Endothelial cell of umbilical vein (primary cell): ENCODE data around the gene GGT5. TPM values are rescaled to one million over a fixed set of nuclear protein-coding genes. Genes with fewer than 3 reads are reported as not detected.

ENCODE experiments used
- BruUV-seq: library from RNA; stranded (reverse); fragments of 400-500 nt; replicated peaks from 2 replicates; lab custom pipeline; 2021; lab: Mats Ljungman, UMichigan
- CTCF ChIA-PET: fragments of 300-600, 350-600 bp; sonication (Branson Sonifier 250); formaldehyde crosslinking; loops from one replicate; lab custom pipeline; 2021; ENCODE audit warnings: antibody characterized with exemption, inconsistent platforms; lab: Charles Lee
- POLR2A ChIA-PET: fragments of 300-600, 350-600 bp; sonication (Branson Sonifier 250); formaldehyde crosslinking; loops from one replicate; lab custom pipeline; 2021; ENCODE audit warnings: antibody characterized with exemption, inconsistent platforms; lab: Charles Lee
- DNase-seq: peaks from one replicate; pipeline ENCODE4 v3.0.0-alpha.2; 2011; ENCODE audit warnings: low read depth, low spot score
- FAIRE-seq: peaks from 2 replicates; lab custom pipeline; 2011; peaks lifted over from hg19 to GRCh38; lab: Jason Lieb, UNC
- H2AFZ ChIP-seq: 2 replicates; pipeline ENCODE4 v1.6.0; 2012; ENCODE audit warnings: low read depth, low read length, control low read depth, inconsistent platforms
- H3K27ac ChIP-seq: 2 replicates; pipeline ENCODE4 v1.5.1; 2011; ENCODE audit warnings: low read depth, mild to moderate bottlenecking, control low read depth, low read length, moderate library complexity; ENCODE audit not compliant: insufficient read depth
- H3K27me3 ChIP-seq, 2 experiments: 2 replicates each; pipeline versions ENCODE4 v1.6.0 to v1.6.1; 2011; ENCODE audit warnings: low read length in 2 of 2, mixed read lengths in 1 of 2; ENCODE audit not compliant: control insufficient read depth in 2 of 2, insufficient read depth in 2 of 2
- H3K36me3 ChIP-seq, 2 experiments: 2 replicates in 1 of 2; 3 replicates in 1 of 2; pipeline ENCODE4 v1.5.1; 2011; ENCODE audit warnings: low read length in 2 of 2, mild to moderate bottlenecking in 1 of 2, moderate library complexity in 1 of 2; ENCODE audit not compliant: control insufficient read depth in 2 of 2, insufficient read depth in 2 of 2; ENCODE audit errors: extremely low read depth in 1 of 2
- H3K4me1 ChIP-seq: 3 replicates; pipeline ENCODE4 v1.5.1; 2011; ENCODE audit warnings: mild to moderate bottlenecking, low read length; ENCODE audit not compliant: control insufficient read depth, insufficient read depth; ENCODE audit errors: extremely low read depth
- H3K4me2 ChIP-seq: 2 replicates; pipeline ENCODE4 v1.6.1; 2011; ENCODE audit warnings: low read length, control low read depth, mixed read lengths; ENCODE audit not compliant: insufficient read depth
- H3K4me3 ChIP-seq, 3 experiments: fragments of 200-600 bp in 1 of 3; sonication (generic), shearing (Covaris generic) in 1 of 3; replicated peaks in 1 of 3; 2 replicates each; pipeline ENCODE4 v1.5.1; 2011 to 2016; ENCODE audit warnings: control low read depth in 3 of 3, low read length in 3 of 3, mild to moderate bottlenecking in 2 of 3, inconsistent platforms in 1 of 3, low read depth in 1 of 3, moderate library complexity in 1 of 3; ENCODE audit not compliant: insufficient read depth in 1 of 3
- H3K79me2 ChIP-seq: 2 replicates; pipeline ENCODE4 v1.6.0; 2012; ENCODE audit warnings: low read length, inconsistent platforms; ENCODE audit not compliant: control insufficient read depth, insufficient read depth
- H3K9ac ChIP-seq: replicated peaks from 2 replicates; pipeline ENCODE3; 2011; ENCODE audit warnings: low read length, control low read depth; ENCODE audit not compliant: insufficient read depth; ENCODE audit errors: extremely low read depth
- H3K9me1 ChIP-seq: replicated peaks from 3 replicates; pipeline ENCODE4 v1.6.0; 2011; ENCODE audit warnings: mild to moderate bottlenecking, low read length; ENCODE audit not compliant: control insufficient read depth, insufficient read depth; ENCODE audit errors: extremely low read depth
- H3K9me3 ChIP-seq: replicated peaks from 2 replicates; pipeline ENCODE4 v1.5.1; 2012; ENCODE audit warnings: low read length, inconsistent platforms; ENCODE audit not compliant: control insufficient read depth, insufficient read depth
- H4K20me1 ChIP-seq: replicated peaks from 2 replicates; pipeline ENCODE3; 2011; ENCODE audit warnings: mild to moderate bottlenecking, low read length; ENCODE audit not compliant: control insufficient read depth, insufficient read depth; ENCODE audit errors: extremely low read depth
- CTCF ChIP-seq, 2 donors: IDR thresholded peaks; 1 replicate in 1 of 2; 2 replicates in 1 of 2; pipeline ENCODE4 v1.5.1; 2011; ENCODE audit warnings: low read length in 2 of 2, mild to moderate bottlenecking in 2 of 2, moderate library complexity in 2 of 2, control low read depth in 1 of 2, inconsistent platforms in 1 of 2, low read depth in 1 of 2; ENCODE audit not compliant: insufficient read depth in 1 of 2; ENCODE audit errors: extremely low read depth in 1 of 2
- EZH2 ChIP-seq: IDR thresholded peaks from 2 replicates; pipeline ENCODE4 v1.6.1; 2012; ENCODE audit warnings: borderline replicate concordance, low read depth, mild to moderate bottlenecking, moderate library complexity, low read length, inconsistent platforms; ENCODE audit not compliant: severe bottlenecking
- FOS ChIP-seq: IDR thresholded peaks from 2 replicates; pipeline ENCODE4 v1.6.1; 2011; ENCODE audit warnings: mild to moderate bottlenecking, low read length, moderate library complexity, borderline replicate concordance; ENCODE audit not compliant: insufficient read depth
- GATA2 ChIP-seq: IDR thresholded peaks from 2 replicates; pipeline ENCODE4 v1.7.0; 2011; ENCODE audit warnings: low read depth, mild to moderate bottlenecking, moderate library complexity, mixed read lengths, low read length; ENCODE audit not compliant: insufficient read length, insufficient read depth
- JUN ChIP-seq: IDR thresholded peaks from 2 replicates; pipeline ENCODE4 v1.6.1; 2011; ENCODE audit warnings: borderline replicate concordance, low read depth; ENCODE audit not compliant: insufficient read length, insufficient read depth
- MAX ChIP-seq: IDR thresholded peaks from 2 replicates; pipeline ENCODE4 v1.6.1; 2011; ENCODE audit not compliant: insufficient read depth, insufficient read length
- MYC ChIP-seq: IDR thresholded peaks from one replicate; pipeline ENCODE4 v1.6.1; 2011; ENCODE audit warnings: mild to moderate bottlenecking, low read depth, low read length
- POLR2A ChIP-seq: IDR thresholded peaks from 2 replicates; pipeline ENCODE4 v1.6.1; 2012; ENCODE audit warnings: low read depth, mild to moderate bottlenecking, control low read depth, low read length
- POLR2AphosphoS5 ChIP-seq: IDR thresholded peaks from 2 replicates; pipeline ENCODE4 v1.6.1; 2012; ENCODE audit warnings: low read depth, mild to moderate bottlenecking, control low read depth, low read length, moderate library complexity; ENCODE audit not compliant: insufficient read depth
- dilution Hi-C: fragments of 300-500 bp; cut with MboI; formaldehyde crosslinking; loops from one replicate; pipeline ENCODE4 v1.15.0; 2019; ENCODE audit warnings: low sequenced_read_pairs; ENCODE audit not compliant: extremely low pct_ligation_motif_present
- intact Hi-C: fragments of 100-400 bp; cut with micrococcal nuclease; formaldehyde crosslinking; loops from one replicate; pipeline ENCODE4 v1.10.0; 2022
- polyA plus RNA-seq, 4 experiments: library from polyadenylated mRNA; depleted of rRNA in 3 of 4; stranded (reverse) in 3 of 4; unstranded in 1 of 4; fragments of >200 nt; gene quantifications; 2 replicates each; pipeline versions ENCODE4 v1.2.1 to v1.2.3, GENCODE V29; 2011 to 2012; ENCODE audit warnings: missing spikeins in 1 of 4
- total RNA-seq: library from RNA; stranded (reverse); gene quantifications from 2 replicates; pipeline ENCODE4 v1.2.3, GENCODE V29; 2021

GGT5 gene
- total and polyA plus RNA-seq, 2 donors (not counting 3 experiments of a cell fraction or from before 2014, with no cell fraction given), result 45.9 to 293 TPM

- Histone ChIP-seq H3K36me3 (no peaks in the 10 kb centered on the region), H3K4me2 (peak overlapping the region; percentile 25), H3K4me1 (peaks cover 24% of the 10 kb centered on the region), H3K9me1 (no peaks in the 10 kb centered on the region), H3K9me3 (no peaks in the 10 kb centered on the region), H2AFZ (peak overlapping the region; percentile 14), H4K20me1 (no peaks in the 10 kb centered on the region), H3K9ac (no peak overlapping the region), H3K27ac (peak overlapping the region; percentile 22), H3K27me3 (no peaks in the 10 kb centered on the region), H3K4me3 (no peak overlapping the region), H3K79me2 (no peaks in the 10 kb centered on the region)
- DNase-seq (peak; percentile 74), FAIRE-seq (peak; percentile 82)
- BruUV-seq, result no TSS peak
- CTCF ChIA-PET, result interaction anchor here (0.6 to 3.3 kb wide), 5 partner anchors 9 to 42 kb away, joined by 3 to 17 read pairs (median 4); no protein-coding TSS in a partner anchor
- POLR2A ChIA-PET, result no interaction called here
- dilution Hi-C loops (no loop called here), intact Hi-C loops (no loop called here)
- TF ChIP-seq GATA2 (no peak), FOS (peak; percentile 45)
Observed at GRCh38 chr22:24200619-24201212, 44.2 kb downstream of the GGT5 start.

GRCh38 chr22:24198682-24199052 is 46.2 kb downstream of the GGT5 start:
- no peak for FAIRE-seq
- Histone ChIP-seq H3K9me1 (no peaks in the 10 kb centered on the region), H3K4me1 (peaks cover 21% of the 10 kb centered on the region), H3K27ac (no peak overlapping the region), H4K20me1 (no peaks in the 10 kb centered on the region), H3K79me2 (no peaks in the 10 kb centered on the region), H3K4me2 (no peak overlapping the region), H3K9me3 (no peaks in the 10 kb centered on the region), H3K4me3 (no peak overlapping the region), H2AFZ (no peak overlapping the region), H3K9ac (no peak overlapping the region), H3K36me3 (no peaks in the 10 kb centered on the region), H3K27me3 (no peaks in the 10 kb centered on the region)
- intact Hi-C loops, result no loop called here
- ChIA-PET CTCF (interaction anchor here (0.6 to 2.5 kb wide), 5 partner anchors 9 to 52 kb away, joined by 3 to 17 read pairs (median 7); no protein-coding TSS in a partner anchor), POLR2A (no interaction called here)
- TF ChIP-seq MYC (no peak), FOS (no peak), JUN (no peak), GATA2 (no peak), POLR2AphosphoS5 (no peak), EZH2 (no peak), POLR2A (no peak), MAX (no peak), CTCF (IDR thresholded peaks at IDR 0.05; ENCODE audit: extremely low read depth in 1 of 2, insufficient read depth in 1 of 2, low read depth in 1 of 2, low read length in 2 of 2) (no peak)
- DNase-seq, result no peak
- BruUV-seq, result no TSS peak
- dilution Hi-C loops, result no loop called here
